Fibroblast of lung (primary cell): Measurements from ENCODE around the gene ECT2.

Source experiments
- CTCF ChIP-seq, 2 donors: IDR thresholded peaks in 1 of 2; conservative IDR thresholded peaks in 1 of 2; 1 replicate in 1 of 2; 2 replicates in 1 of 2; pipeline ENCODE4 v1.5.1; 2011 to 2012; ENCODE audit warnings: low read length in 2 of 2, control low read depth in 1 of 2, inconsistent platforms in 1 of 2, low read depth in 1 of 2, mild to moderate bottlenecking in 1 of 2
- EZH2 ChIP-seq: IDR thresholded peaks from 2 replicates; pipeline ENCODE4 v1.5.1; 2012; ENCODE audit warnings: low read length, control low read depth, mild to moderate bottlenecking; ENCODE audit errors: missing control alignments

GRCh38 chr3:172859041-172859440, 108.5 kb downstream of the ECT2 start:
- TF ChIP-seq CTCF (conservative IDR thresholded peaks at IDR 0.05 in 1 of 2, IDR thresholded peaks at IDR 0.05 in 1 of 2; ENCODE audit: low read depth in 1 of 2, low read length in 2 of 2) (no peak), EZH2 (no peak)
